Suprapubic skin (tissue), 4 donors: ENCODE data around the gene IL6ST. TPM values are rescaled to one million over a fixed set of nuclear protein-coding genes. Genes with fewer than 3 reads are reported as not detected.
"Not testable (repeated sequence)": the region's sequence is repeated elsewhere in the genome, so short reads cannot be mapped to it uniquely, and the experiment has no call there.

Experiments used
- DNase-seq, 2 donors: peaks; one replicate each; pipeline ENCODE4 v3.0.0-alpha.2; 2019; ENCODE audit warnings: low spot score in 2 of 2
- H3K27ac ChIP-seq: fragments of 200-600 bp; sonication (generic); one replicate; pipeline ENCODE4 v1.5.1; 2019
- H3K27me3 ChIP-seq: fragments of 200-600 bp; sonication (generic); one replicate; pipeline ENCODE4 v1.5.1; 2019
- H3K36me3 ChIP-seq: fragments of 200-600 bp; sonication (generic); one replicate; pipeline ENCODE4 v1.5.1; 2019
- H3K4me1 ChIP-seq: fragments of 200-600 bp; sonication (generic); one replicate; pipeline ENCODE4 v1.5.1; 2019
- H3K4me3 ChIP-seq: fragments of 200-600 bp; sonication (generic); one replicate; pipeline ENCODE4 v1.5.1; 2019; ENCODE audit warnings: mild to moderate bottlenecking
- H3K9me3 ChIP-seq: fragments of 200-600 bp; sonication (generic); one replicate; pipeline ENCODE4 v1.5.1; 2019
- EP300 ChIP-seq: sonication (generic); formaldehyde crosslinking; IDR thresholded peaks from one replicate; pipeline ENCODE4 v1.6.1; 2017; ENCODE audit warnings: antibody characterized with exemption
- POLR2A ChIP-seq, 2 donors: fragments of 450-650 bp; IDR thresholded peaks; one replicate each; pipeline ENCODE4 v1.6.1; 2017; ENCODE audit warnings: antibody characterized with exemption in 2 of 2, mild to moderate bottlenecking in 2 of 2, moderate library complexity in 2 of 2
- POLR2AphosphoS5 ChIP-seq, 3 donors: sonication (generic); formaldehyde crosslinking; IDR thresholded peaks; one replicate each; pipeline ENCODE4 v1.6.1; 2017; ENCODE audit warnings: antibody characterized with exemption in 3 of 3
- WGBS: methylation state at CpG from one replicate; pipeline ENCODE4 v1.1.5; 2018; 5-methylcytosine and 5-hydroxymethylcytosine counted together
- total RNA-seq, 4 donors: library from RNA; depleted of rRNA; stranded (reverse); fragments of >200 nt; gene quantifications; one replicate each; pipeline ENCODE4 v1.1.0, GENCODE V29; 2016
- TF ChIP-seq, protein P1 (sequence below), 2 donors: fragments of 200-600 bp in 1 of 2; fragments of 450-650 bp in 1 of 2; sonication (generic) in 1 of 2; IDR thresholded peaks; one replicate each; pipeline ENCODE4 v1.5.1; 2016 to 2019; ENCODE audit warnings: antibody characterized with exemption in 2 of 2, mild to moderate bottlenecking in 1 of 2, moderate library complexity in 1 of 2

Gene IL6ST
- 100 to 1,000 TPM in 1 of 4 donors, 10 to 100 TPM in 3; 47.0 to 110 (median 87.5) TPM for total RNA-seq

DNA sequence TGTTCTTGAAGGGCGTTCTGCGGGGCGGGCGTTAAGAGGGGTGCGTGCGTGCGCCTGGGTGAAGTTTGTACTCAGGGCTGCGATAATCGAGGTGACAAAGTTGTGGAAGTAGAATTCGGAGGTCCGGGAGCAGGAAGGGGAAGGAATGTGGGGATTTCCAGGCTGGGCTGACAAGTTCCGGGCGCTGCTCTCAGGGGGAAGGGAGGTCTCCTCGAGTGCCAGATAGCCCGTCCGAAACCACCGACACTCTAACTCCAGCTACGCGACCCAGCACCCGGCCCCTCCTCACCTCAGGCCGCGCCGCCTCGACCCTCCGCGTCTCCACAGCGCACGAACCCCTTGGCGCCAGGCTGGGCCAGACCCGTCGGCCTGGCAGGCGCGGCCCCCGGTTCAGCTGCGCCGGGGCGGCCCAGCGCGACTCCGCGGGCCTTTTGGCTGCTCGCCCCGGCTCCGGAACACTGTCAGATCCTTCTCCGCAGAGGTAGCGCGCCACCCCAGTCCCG, at the start of gene IL6ST:
IL6ST (minus strand) TSS at position 469 of the 503 bp plus-strand sequence. CDS start 18,685 bp downstream, outside the sequence.
- TF ChIP-seq POLR2A (IDR thresholded peaks at IDR 0.05) (peak; percentile 63 to 93), EP300 (no peak), POLR2AphosphoS5 (IDR thresholded peaks at IDR 0.05) (peak in 1 of 3 donors; percentile 37)
- TF ChIP-seq, protein P1, sequence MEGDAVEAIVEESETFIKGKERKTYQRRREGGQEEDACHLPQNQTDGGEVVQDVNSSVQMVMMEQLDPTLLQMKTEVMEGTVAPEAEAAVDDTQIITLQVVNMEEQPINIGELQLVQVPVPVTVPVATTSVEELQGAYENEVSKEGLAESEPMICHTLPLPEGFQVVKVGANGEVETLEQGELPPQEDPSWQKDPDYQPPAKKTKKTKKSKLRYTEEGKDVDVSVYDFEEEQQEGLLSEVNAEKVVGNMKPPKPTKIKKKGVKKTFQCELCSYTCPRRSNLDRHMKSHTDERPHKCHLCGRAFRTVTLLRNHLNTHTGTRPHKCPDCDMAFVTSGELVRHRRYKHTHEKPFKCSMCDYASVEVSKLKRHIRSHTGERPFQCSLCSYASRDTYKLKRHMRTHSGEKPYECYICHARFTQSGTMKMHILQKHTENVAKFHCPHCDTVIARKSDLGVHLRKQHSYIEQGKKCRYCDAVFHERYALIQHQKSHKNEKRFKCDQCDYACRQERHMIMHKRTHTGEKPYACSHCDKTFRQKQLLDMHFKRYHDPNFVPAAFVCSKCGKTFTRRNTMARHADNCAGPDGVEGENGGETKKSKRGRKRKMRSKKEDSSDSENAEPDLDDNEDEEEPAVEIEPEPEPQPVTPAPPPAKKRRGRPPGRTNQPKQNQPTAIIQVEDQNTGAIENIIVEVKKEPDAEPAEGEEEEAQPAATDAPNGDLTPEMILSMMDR (IDR thresholded peaks at IDR 0.05): no peak
- Histone ChIP-seq H3K4me3 (peak within 1 kb of the TSS; percentile 98), H3K27ac (peak within 1 kb of the TSS; percentile 100), H3K27me3 (no peaks in the 10 kb centered on the region), H3K36me3 (no peaks in the 10 kb centered on the region), H3K9me3 (no peaks in the 10 kb centered on the region), H3K4me1 (peaks cover 40% of the 10 kb centered on the region)
- under 1% methylated on average over 15 of the region's 48 CpGs for WGBS
- peak; percentile 85 to 89 for DNase-seq

DNA sequence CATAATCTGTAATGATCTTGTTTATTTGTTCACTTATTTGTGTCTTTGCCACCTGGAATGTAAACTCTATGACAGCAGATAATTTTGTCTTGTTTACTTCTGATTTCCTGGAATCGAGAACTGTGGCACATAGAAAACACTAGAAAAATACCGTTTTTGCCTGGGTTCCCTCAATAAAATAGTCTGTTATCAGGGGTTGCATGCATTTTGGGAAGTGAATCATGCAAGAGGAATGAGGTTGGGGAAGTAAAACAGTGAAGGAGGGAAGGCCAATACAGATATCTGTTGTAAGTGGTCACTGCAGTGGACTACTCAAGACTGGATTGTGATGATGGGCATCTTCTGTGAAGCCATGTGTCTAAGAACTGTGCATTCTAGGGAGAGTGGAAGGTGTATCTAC, 45.2 kb upstream of the IL6ST start:
- no peak for DNase-seq
- no peaks in the 10 kb centered on the region for H3K27me3 ChIP-seq
- no peaks in the 10 kb centered on the region for H3K9me3 ChIP-seq
- TF ChIP-seq POLR2A (IDR thresholded peaks at IDR 0.05) (no peak), EP300 (no peak), POLR2AphosphoS5 (IDR thresholded peaks at IDR 0.05) (no peak)
- TF ChIP-seq, protein P1 (IDR thresholded peaks at IDR 0.05): no peak
- no peak overlapping the region for H3K27ac ChIP-seq
- no peak overlapping the region for H3K4me3 ChIP-seq
- H3K4me1 ChIP-seq: no peaks in the 10 kb centered on the region
- WGBS: 65% methylated on average over 2 of the region's 2 CpGs
- H3K36me3 ChIP-seq: no peaks in the 10 kb centered on the region

DNA sequence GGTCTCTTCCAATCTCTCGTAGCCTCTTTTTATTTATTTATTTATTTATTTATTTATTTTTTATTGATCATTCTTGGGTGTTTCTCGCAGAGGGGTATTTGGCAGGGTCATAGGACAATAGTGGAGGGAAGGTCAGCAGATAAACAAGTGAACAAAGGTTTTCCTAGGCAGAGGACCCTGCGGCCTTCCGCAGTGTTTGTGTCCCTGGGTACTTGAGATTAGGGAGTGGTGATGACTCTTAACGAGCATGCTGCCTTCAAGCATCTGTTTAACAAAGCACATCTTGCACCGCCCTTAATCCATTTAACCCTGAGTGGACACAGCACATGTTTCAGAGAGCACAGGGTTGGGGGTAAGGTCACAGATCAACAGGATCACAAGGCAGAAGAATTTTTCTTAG, 43.4 kb upstream of the IL6ST start:
- WGBS: 89% methylated on average over 6 of the region's 6 CpGs
- not testable (repeated sequence) for H3K27me3 ChIP-seq, H3K9me3 ChIP-seq, H3K27ac ChIP-seq, H3K4me3 ChIP-seq, H3K4me1 ChIP-seq, H3K36me3 ChIP-seq, DNase-seq

DNA sequence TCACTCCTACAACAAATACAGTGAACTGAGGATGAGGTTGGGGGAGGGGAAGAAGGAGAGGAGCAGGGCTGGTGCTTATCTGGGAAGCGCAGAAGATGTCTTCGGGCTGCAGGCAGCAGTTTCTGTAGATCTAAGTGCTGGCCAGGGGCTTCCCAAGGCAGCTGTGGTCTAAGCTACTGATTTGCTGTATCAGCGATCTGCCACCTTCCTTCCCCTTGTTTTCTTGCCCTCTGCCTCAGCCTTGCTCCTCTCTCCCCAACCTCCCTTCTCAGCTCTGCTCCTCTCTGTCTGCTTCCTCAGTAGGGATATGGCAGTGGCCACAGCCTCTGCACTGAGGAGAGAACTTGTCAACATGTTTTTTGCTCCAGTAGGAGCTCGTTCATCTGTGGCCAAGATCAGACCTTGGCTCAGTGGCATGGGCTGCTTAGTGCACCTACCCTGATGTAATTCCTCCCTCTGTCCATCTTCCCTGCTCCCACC, 42.8 kb upstream of the IL6ST start:
- no peaks in the 10 kb centered on the region for H3K27me3 ChIP-seq
- 53% methylated on average over 4 of the region's 4 CpGs for whole genome bisulfite sequencing
- no peaks in the 10 kb centered on the region for H3K9me3 ChIP-seq
- no peaks in the 10 kb centered on the region for H3K4me1 ChIP-seq
- TF ChIP-seq EP300: no peak
- no peak for TF ChIP-seq POLR2A (IDR thresholded peaks at IDR 0.05)
- TF ChIP-seq, protein P1 (IDR thresholded peaks at IDR 0.05): no peak
- no peak for TF ChIP-seq POLR2AphosphoS5 (IDR thresholded peaks at IDR 0.05)
- H3K27ac ChIP-seq: no peak overlapping the region
- H3K4me3 ChIP-seq: no peak overlapping the region
- no peaks in the 10 kb centered on the region for H3K36me3 ChIP-seq
- no peak for DNase-seq

DNA sequence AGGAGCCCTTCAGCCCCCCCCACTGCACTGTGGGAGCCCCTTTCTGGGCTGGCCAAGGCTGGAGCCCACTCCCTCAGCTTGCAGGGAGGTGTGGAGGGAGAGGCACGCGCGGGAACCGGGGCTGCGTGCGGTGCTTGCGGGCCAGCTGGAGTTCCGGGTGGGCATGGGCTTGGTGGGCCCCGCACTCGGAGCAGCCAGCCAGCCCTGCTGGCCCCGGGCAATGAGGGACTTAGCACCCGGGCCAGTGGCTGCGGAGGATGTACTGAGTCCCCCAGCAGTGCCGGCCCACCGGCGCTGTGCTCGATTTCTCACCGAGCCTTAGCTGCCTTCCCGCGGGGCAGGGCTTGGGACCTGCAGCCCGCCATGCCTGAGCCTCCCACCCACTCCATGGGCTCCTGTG, 40.6 kb upstream of the IL6ST start:
- not testable (repeated sequence) for H3K36me3 ChIP-seq, H3K27me3 ChIP-seq, H3K9me3 ChIP-seq, H3K4me3 ChIP-seq, H3K27ac ChIP-seq, H3K4me1 ChIP-seq, DNase-seq
- whole genome bisulfite sequencing: no CpG with 5 or more reads among the region's 21 CpGs

DNA sequence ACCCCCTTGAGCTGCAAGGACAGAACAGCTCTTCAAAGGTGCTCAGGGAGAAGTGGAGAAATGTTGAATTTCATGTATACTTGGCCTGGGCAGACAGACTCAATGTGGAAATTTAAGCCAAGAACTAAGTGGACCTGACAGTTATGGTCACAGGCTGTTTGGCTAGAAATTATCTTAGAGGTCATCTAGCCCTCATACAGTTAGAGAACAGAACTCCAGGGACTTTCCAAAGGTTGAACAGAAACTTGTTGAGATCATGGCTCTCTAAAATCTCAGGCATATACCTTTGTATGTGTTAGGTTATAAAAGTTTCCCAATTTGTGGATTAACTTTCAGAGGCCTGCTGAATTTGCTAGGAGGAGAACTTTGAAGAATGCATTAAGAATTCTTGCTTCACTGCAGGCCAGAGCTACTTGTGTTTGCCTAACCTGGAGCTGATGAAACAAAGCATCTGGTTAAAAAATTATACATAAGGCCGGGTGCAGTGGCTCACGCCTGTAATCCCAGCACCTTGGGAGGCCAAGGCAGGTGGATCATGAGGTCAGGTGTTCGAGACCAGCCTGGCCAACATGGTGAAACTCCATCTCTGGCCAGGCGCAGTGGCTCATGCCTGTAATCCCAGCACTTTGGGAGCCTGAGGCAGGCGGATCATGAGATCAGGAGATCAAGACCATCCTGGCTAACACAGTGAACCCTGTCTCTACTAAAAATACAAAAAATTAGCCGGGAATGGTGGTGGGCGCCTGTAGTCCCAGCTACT, 35.3 kb upstream of the IL6ST start:
- not testable (repeated sequence) for H3K27ac ChIP-seq, H3K36me3 ChIP-seq, H3K4me1 ChIP-seq, H3K9me3 ChIP-seq, H3K27me3 ChIP-seq, H3K4me3 ChIP-seq, DNase-seq
- 97% methylated on average over 7 of the region's 7 CpGs for WGBS

DNA sequence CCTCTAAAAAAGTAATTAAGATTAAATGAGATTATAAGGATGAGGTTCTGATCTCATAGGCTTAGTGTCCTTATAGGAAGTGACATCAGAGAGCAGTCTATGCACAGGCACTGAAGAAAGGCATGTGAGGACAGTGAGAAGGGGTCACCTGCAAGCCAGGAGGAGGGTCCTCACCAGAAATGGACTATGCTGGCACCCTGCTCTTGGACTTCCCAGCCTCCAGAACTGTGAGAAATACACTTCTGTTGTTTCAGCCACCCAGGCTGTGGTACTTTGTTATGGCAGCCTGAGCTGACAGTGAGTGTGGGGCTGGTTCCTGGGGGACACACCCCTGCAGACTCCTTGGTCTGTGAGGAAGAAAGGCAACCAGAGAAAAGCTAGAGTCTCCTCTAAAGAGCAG, 34.7 kb upstream of the IL6ST start:
- TF ChIP-seq POLR2AphosphoS5 (IDR thresholded peaks at IDR 0.05) (no peak), POLR2A (IDR thresholded peaks at IDR 0.05) (no peak), EP300 (no peak)
- TF ChIP-seq, protein P1 (IDR thresholded peaks at IDR 0.05): no peak
- no peak overlapping the region for H3K27ac ChIP-seq

More for the DNA sequence above, 34.7 kb upstream of the IL6ST start:
- DNase-seq: no peak
- no peaks in the 10 kb centered on the region for H3K4me1 ChIP-seq
- H3K36me3 ChIP-seq: no peaks in the 10 kb centered on the region
- no peak overlapping the region for H3K4me3 ChIP-seq
- no peaks in the 10 kb centered on the region for H3K9me3 ChIP-seq
- H3K27me3 ChIP-seq: no peaks in the 10 kb centered on the region
